Measurements from ENCODE around the gene MLLT3.

MLLT3 gene

DNA sequence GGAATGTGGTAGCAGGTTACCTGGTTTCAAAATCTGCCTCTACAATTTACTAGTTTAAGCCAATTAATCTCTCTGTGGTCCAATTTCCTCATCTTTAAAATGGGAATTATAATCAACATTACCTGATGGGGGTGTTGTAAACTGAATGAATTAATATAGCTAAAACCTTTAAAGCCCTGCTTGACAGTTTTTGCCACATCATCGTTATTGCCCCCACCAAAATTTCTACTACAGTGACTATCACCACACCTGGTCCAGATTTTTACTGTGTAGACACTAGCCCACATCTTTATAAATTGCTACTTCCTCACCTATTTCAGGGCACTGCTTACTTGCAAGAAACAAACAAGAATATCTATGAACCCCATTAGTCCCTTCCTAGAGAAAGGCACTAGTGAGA lies 65.0 kb downstream of the MLLT3 start:
- Histone ChIP-seq H3K27ac (ENCODE audit: low read length) (no peak overlapping the region), H3K4me2 (ENCODE audit: low read length) (no peak overlapping the region), H3K79me2 (ENCODE audit: low read length) (no peaks in the 10 kb centered on the region), H3K36me3 (replicated peaks; ENCODE audit: low read depth, low read length) (no peaks in the 10 kb centered on the region), H3K9ac (ENCODE audit: low read length) (no peak overlapping the region), H3K4me3 (ENCODE audit: low read length) (no peak overlapping the region), H4K20me1 (ENCODE audit: insufficient read depth, low read length) (no peaks in the 10 kb centered on the region), H3K27me3 (ENCODE audit: low read depth, low read length) (0 out of 2 replicates have a peak, but pooled peaks cover 2% of the 10 kb centered on the region), H2AFZ (ENCODE audit: low read depth, low read length) (no peak overlapping the region), H3K9me3 (ENCODE audit: insufficient read depth, low read length) (no peaks in the 10 kb centered on the region), H3K4me1 (ENCODE audit: low read length) (peaks cover 30% of the 10 kb centered on the region)
- TF ChIP-seq, protein P1, sequence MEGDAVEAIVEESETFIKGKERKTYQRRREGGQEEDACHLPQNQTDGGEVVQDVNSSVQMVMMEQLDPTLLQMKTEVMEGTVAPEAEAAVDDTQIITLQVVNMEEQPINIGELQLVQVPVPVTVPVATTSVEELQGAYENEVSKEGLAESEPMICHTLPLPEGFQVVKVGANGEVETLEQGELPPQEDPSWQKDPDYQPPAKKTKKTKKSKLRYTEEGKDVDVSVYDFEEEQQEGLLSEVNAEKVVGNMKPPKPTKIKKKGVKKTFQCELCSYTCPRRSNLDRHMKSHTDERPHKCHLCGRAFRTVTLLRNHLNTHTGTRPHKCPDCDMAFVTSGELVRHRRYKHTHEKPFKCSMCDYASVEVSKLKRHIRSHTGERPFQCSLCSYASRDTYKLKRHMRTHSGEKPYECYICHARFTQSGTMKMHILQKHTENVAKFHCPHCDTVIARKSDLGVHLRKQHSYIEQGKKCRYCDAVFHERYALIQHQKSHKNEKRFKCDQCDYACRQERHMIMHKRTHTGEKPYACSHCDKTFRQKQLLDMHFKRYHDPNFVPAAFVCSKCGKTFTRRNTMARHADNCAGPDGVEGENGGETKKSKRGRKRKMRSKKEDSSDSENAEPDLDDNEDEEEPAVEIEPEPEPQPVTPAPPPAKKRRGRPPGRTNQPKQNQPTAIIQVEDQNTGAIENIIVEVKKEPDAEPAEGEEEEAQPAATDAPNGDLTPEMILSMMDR (IDR thresholded peaks at IDR 0.05; ENCODE audit: low read depth, low read length): no peak
- no peak for TF ChIP-seq EZH2phosphoT487 (IDR thresholded peaks at IDR 0.05; ENCODE audit: low read depth)

DNA sequence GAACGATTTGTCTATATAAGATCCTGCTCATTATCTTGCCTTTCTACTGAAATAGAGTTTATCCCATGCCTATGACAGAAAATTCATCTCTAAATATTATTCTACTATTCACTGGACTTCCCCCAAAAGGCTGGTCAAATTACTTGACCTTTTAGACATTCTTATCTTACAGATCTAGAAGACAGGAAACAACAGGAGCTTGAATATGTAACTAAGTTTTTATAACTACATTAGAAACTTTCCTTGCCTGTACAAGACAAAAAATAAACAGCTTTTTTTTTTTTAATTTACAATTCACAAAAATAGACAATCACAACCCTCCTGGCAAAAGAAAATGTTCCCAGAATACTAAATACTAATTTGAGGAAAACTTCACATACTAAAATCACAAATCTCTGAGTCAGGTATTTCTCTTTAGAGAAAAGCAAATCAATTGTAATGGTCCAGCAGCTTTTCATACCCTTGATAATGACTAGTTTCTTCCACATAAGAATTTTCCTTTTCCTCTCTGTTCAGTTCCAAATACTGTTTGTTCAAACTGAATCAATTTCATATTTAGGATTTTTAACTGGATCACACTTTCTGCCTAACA lies 68.6 kb downstream of the MLLT3 start:
- TF ChIP-seq, protein P1 (IDR thresholded peaks at IDR 0.05; ENCODE audit: low read depth, low read length): no peak
- no peak for TF ChIP-seq EZH2phosphoT487 (IDR thresholded peaks at IDR 0.05; ENCODE audit: low read depth)
- Histone ChIP-seq H3K4me1 (ENCODE audit: low read length) (peaks cover 41% of the 10 kb centered on the region), H3K27ac (ENCODE audit: low read length) (no peak overlapping the region), H4K20me1 (ENCODE audit: insufficient read depth, low read length) (no peaks in the 10 kb centered on the region; the same call in 1 of the 2 replicates), H3K4me2 (ENCODE audit: low read length) (peak overlapping the region; percentile 44), H3K9ac (ENCODE audit: low read length) (no peak overlapping the region), H3K27me3 (ENCODE audit: low read depth, low read length) (no peaks in the 10 kb centered on the region), H3K4me3 (ENCODE audit: low read length) (no peak overlapping the region), H2AFZ (ENCODE audit: low read depth, low read length) (no peak overlapping the region), H3K9me3 (ENCODE audit: insufficient read depth, low read length) (no peaks in the 10 kb centered on the region), H3K79me2 (ENCODE audit: low read length) (no peaks in the 10 kb centered on the region), H3K36me3 (replicated peaks; ENCODE audit: low read depth, low read length) (no peaks in the 10 kb centered on the region)

DNA sequence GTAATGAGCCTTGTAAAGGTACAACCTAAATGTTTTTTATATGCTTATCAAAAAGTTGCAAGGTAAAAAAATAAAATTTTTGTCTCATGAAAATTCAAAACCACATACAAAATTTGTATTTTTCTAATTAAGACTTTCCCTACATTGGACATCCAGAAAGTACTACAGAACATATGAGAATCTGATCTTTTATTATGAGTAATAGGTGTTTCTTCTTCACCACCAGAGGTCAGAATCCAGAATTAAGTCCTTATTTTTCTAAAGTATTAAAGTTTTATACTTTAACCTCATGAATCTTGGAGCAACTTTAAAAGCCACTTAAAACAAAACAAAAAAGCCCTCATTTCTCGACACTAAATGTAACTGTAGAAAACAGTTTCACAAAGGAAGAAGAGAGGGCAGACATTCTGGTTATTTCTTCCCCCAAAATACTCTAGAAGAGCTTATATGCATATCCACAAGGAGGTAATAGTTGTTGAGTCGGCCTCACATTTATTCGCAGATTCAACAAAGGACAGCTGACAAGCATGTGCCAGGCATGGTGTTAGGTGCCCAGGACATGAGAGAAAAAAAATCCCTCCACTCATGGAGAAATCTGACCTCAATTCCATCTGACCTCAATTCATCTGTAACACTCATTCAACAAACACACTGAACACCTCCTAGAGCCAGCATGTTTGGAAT lies 69.3 kb downstream of the MLLT3 start:
- Histone ChIP-seq H3K27ac (ENCODE audit: low read length) (no peak overlapping the region), H3K9ac (ENCODE audit: low read length) (no peak overlapping the region), H3K79me2 (ENCODE audit: low read length) (no peaks in the 10 kb centered on the region)

GRCh38 chr9:20551835-20552234 lies 70.5 kb downstream of the MLLT3 start:
- Histone ChIP-seq H3K79me2 (ENCODE audit: low read length) (no peaks in the 10 kb centered on the region), H3K9ac (ENCODE audit: low read length) (no peak overlapping the region), H2AFZ (ENCODE audit: low read depth, low read length) (no peak overlapping the region), H3K4me2 (ENCODE audit: low read length) (peak overlapping the region; percentile 44), H3K36me3 (replicated peaks; ENCODE audit: low read depth, low read length) (no peaks in the 10 kb centered on the region), H3K9me3 (ENCODE audit: insufficient read depth, low read length) (no peaks in the 10 kb centered on the region), H3K4me3 (ENCODE audit: low read length) (peak overlapping the region; percentile 43), H4K20me1 (ENCODE audit: insufficient read depth, low read length) (no peaks in the 10 kb centered on the region; the same call in 1 of the 2 replicates), H3K27ac (ENCODE audit: low read length) (no peak overlapping the region), H3K27me3 (ENCODE audit: low read depth, low read length) (no peaks in the 10 kb centered on the region), H3K4me1 (ENCODE audit: low read length) (peaks cover 41% of the 10 kb centered on the region)
- TF ChIP-seq, protein P1 (IDR thresholded peaks at IDR 0.05; ENCODE audit: low read depth, low read length): no peak
- no peak for TF ChIP-seq EZH2phosphoT487 (IDR thresholded peaks at IDR 0.05; ENCODE audit: low read depth)

More for the DNA sequence above, 69.3 kb downstream of the MLLT3 start:
- Histone ChIP-seq H3K4me1 (ENCODE audit: low read length) (peaks cover 41% of the 10 kb centered on the region), H3K4me2 (ENCODE audit: low read length) (peak overlapping the region; percentile 44), H3K4me3 (ENCODE audit: low read length) (no peak overlapping the region), H3K9me3 (ENCODE audit: insufficient read depth, low read length) (no peaks in the 10 kb centered on the region), H3K27me3 (ENCODE audit: low read depth, low read length) (no peaks in the 10 kb centered on the region), H4K20me1 (ENCODE audit: insufficient read depth, low read length) (no peaks in the 10 kb centered on the region; the same call in 1 of the 2 replicates), H3K36me3 (replicated peaks; ENCODE audit: low read depth, low read length) (no peaks in the 10 kb centered on the region), H2AFZ (ENCODE audit: low read depth, low read length) (no peak overlapping the region)
- TF ChIP-seq EZH2phosphoT487 (IDR thresholded peaks at IDR 0.05; ENCODE audit: low read depth): no peak
- TF ChIP-seq, protein P1 (IDR thresholded peaks at IDR 0.05; ENCODE audit: low read depth, low read length): peak; percentile 46

Data from OCI-LY3 (cell line).